Choroid plexus epithelial cell (primary cell): ENCODE measurements around the gene CELF6.

ENCODE experiments used
- DNase-seq: peaks from one replicate; pipeline ENCODE4 v3.0.0-alpha.2; 2010; ENCODE audit warnings: low read depth
- H3K4me3 ChIP-seq: 2 replicates; pipeline ENCODE4 v1.5.1; 2011; ENCODE audit warnings: low read depth, mild to moderate bottlenecking, control low read depth, low read length, moderate library complexity
- TF ChIP-seq, protein P1 (sequence below): conservative IDR thresholded peaks from 2 replicates; pipeline ENCODE4 v1.5.1; 2011; ENCODE audit warnings: low read depth, mild to moderate bottlenecking, control low read depth, inconsistent platforms, low read length, moderate library complexity

The CELF6 gene

DNA sequence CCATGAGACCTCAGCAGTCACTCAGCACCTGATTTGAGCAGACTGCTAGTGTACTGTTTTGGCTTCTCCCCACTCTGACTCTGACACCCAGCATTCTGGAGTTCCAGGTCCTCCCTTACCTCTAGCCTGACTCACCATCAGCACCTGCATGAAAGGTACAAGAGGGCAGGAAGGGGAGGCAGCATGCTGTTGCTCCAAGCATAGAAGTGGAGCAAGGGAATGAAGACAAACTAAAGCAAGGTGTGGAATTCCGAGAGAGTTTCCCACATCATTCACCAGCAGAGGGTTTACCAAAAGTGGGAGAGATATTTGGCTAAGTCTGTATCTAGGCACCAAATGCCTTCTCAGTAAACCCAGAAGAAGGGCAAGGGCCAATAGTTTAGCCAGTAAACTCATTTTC is 34.5 kb upstream of the CELF6 start:
- DNase-seq: no peak
- H3K4me3 ChIP-seq: no peak overlapping the region
- TF ChIP-seq, protein P1, sequence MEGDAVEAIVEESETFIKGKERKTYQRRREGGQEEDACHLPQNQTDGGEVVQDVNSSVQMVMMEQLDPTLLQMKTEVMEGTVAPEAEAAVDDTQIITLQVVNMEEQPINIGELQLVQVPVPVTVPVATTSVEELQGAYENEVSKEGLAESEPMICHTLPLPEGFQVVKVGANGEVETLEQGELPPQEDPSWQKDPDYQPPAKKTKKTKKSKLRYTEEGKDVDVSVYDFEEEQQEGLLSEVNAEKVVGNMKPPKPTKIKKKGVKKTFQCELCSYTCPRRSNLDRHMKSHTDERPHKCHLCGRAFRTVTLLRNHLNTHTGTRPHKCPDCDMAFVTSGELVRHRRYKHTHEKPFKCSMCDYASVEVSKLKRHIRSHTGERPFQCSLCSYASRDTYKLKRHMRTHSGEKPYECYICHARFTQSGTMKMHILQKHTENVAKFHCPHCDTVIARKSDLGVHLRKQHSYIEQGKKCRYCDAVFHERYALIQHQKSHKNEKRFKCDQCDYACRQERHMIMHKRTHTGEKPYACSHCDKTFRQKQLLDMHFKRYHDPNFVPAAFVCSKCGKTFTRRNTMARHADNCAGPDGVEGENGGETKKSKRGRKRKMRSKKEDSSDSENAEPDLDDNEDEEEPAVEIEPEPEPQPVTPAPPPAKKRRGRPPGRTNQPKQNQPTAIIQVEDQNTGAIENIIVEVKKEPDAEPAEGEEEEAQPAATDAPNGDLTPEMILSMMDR: no peak

DNA sequence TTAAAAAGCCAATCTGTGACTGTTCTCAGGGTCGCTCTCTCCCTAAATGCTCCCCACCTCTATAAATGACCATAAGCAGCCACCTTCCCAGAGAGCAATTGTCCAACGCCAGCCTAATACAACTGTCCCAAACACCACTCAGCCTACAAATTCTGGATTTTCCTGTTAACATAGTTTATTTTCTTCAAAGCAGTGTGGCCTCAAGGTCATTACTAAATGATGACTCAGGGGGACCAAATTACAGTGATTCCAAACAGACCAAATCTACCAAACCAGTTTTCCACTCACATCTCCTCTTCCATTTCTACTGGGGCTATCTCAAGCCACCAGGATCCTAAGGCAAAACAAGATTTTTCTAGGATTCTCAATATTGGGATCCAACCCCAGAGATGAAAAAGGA is 33.3 kb upstream of the CELF6 start:
- no peak for DNase-seq
- H3K4me3 ChIP-seq: no peak overlapping the region
- TF ChIP-seq, protein P1: no peak

DNA sequence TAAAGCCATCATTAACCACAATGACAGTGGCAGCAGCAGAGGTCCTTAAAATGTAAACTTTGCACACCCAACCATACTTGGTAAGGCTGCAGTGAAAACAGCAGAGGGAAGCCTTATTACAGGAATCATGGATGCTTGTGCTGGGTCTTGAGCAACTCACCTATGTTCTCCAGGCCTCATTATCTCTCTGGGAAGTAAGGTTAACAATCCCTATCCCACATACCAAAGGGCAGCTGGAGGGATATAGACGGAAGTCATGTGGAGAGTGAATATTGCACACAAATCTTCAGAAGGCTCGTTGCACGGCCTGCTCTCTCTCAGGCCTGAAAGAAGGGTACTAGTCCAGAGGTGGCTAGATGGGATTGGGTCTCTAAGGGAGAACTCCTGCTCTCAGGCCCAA is 25.8 kb upstream of the CELF6 start:
- TF ChIP-seq, protein P1: no peak
- H3K4me3 ChIP-seq: no peak overlapping the region
- no peak for DNase-seq

DNA sequence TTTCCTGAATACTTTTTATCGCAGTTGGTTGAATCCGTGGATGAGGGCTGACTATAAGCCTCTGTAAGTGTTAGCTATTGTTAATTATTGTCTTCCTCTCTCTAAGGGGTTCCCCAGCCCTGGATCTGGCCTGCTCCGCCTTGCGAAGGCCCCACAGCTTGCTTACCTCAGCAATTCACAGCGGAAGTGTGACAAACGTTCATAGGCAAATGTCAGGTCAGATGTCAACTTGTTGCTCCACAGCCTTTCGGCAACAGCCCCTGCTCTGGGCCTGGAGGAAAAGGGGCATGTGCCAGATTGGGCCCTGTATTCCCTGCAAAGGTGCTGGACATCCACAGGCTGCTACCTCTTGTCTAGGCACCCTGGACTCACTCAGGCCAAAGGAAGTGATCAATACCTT is 25.3 kb upstream of the CELF6 start:
- TF ChIP-seq, protein P1: no peak
- DNase-seq: no peak
- H3K4me3 ChIP-seq: no peak overlapping the region

DNA sequence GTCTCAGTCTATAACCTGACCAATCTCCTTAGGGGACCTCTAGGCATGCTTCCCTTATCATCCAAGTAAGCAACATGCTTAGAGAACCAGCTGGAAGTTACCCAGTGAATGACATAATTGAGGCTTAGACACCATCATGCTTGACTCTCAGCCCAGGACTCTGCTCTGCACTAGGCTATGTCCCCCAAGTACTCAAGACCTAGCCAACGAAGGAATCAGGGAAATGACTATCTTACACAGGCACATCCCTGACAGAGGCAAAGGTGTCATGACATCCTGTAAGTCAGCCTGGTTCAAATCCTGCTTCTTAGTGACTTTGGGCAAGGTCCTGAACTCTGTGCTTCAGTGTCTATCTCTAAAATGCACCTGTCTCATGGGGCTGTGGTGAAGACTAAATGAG is 24.6 kb upstream of the CELF6 start:
- TF ChIP-seq, protein P1: no peak
- DNase-seq: no peak
- H3K4me3 ChIP-seq: no peak overlapping the region

DNA sequence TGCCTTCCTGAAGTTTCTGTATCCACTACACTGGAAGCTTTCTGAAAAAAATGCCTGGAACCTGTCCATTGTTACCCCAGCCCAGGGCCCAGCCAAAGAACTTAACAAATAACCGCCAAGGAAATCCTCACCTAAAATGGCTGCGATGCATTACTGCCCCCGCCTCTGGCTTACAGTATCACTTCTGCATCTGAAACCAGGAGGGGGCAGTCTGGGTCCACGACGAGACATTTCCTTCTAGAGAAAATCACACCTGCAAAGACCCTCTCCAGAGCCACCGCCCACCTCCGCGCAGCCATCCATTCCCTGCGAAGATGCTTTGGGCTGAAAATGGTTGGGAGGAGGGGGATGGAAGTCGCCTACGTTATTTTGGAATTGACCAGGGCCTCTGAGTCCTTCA is 22.4 kb upstream of the CELF6 start:
- peak; percentile 43 for DNase-seq
- TF ChIP-seq, protein P1: peak; percentile 67
- H3K4me3 ChIP-seq: no peak overlapping the region

DNA sequence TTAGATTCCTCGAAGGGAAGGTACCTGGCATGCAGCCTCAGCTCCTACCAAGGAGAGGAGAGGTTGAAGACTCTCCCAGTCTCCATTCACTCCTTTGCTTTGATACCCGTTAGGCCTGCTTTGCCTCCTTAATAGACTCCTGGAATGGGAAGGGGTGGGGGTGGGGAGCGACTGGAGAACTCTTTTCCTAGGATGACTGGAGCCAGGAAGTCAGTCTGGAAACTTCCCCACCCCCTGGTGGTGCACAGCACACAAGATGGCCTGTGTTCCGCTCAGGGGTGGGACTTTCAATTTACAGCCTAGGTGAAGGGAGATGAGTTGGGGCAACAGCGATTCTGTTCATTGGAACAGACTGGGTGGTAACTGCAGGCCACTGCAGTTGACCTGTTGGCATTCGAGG is 21.4 kb upstream of the CELF6 start:
- no peak for DNase-seq
- no peak overlapping the region for H3K4me3 ChIP-seq
- TF ChIP-seq, protein P1: peak; percentile 35
